OCI-LY1 (cell line): ENCODE measurements around the gene NDUFAF2.
A peak's percentile ranks its signal among the peaks of the same experiment; 100 is the strongest.

Experiments
- H2AFZ ChIP-seq: fragments of 200-600 bp; sonication (generic), shearing (Covaris generic); 2 replicates; pipeline ENCODE4 v1.6.0; 2014; ENCODE audit warnings: antibody characterized with exemption, mild to moderate bottlenecking, low read length
- H3F3A ChIP-seq: fragments of 200-600 bp; sonication (generic), shearing (Covaris generic); 2 replicates; pipeline ENCODE4 v1.6.0; 2014; ENCODE audit warnings: mild to moderate bottlenecking, antibody characterized with exemption, low read length, moderate library complexity; ENCODE audit not compliant: insufficient read depth
- H3K27ac ChIP-seq: fragments of 200-600 bp; sonication (generic); 2 replicates; pipeline ENCODE4 v1.5.1; 2014; ENCODE audit warnings: low read length, mixed run types, mild to moderate bottlenecking, low read depth; ENCODE audit not compliant: poor library complexity, severe bottlenecking
- H3K27me3 ChIP-seq: fragments of 200-600 bp; sonication (generic); 2 replicates; pipeline ENCODE4 v1.6.0; 2014; ENCODE audit warnings: antibody characterized with exemption, mild to moderate bottlenecking, low read length, moderate library complexity; ENCODE audit not compliant: insufficient read depth
- H3K36me3 ChIP-seq: fragments of 200-600 bp; sonication (generic); 2 replicates; pipeline ENCODE4 v1.6.1; 2014; ENCODE audit warnings: mild to moderate bottlenecking, antibody characterized with exemption, low read length, moderate library complexity, mixed read lengths; ENCODE audit not compliant: insufficient read depth
- H3K4me1 ChIP-seq: fragments of 200-600 bp; sonication (generic); 2 replicates; pipeline ENCODE4 v1.5.1; 2014; ENCODE audit warnings: mild to moderate bottlenecking, low read length, moderate library complexity; ENCODE audit not compliant: insufficient read depth, severe bottlenecking
- H3K4me2 ChIP-seq: fragments of 200-600 bp; sonication (generic), shearing (Covaris generic); 2 replicates; pipeline ENCODE4 v1.6.1; 2014; ENCODE audit warnings: low read length
- H3K4me3 ChIP-seq: fragments of 200-600 bp; sonication (generic); 2 replicates; pipeline ENCODE4 v1.5.1; 2014; ENCODE audit warnings: low read length, low read depth, mild to moderate bottlenecking, mixed read lengths; ENCODE audit not compliant: poor library complexity, severe bottlenecking
- H3K79me2 ChIP-seq: fragments of 200-600 bp; shearing (Covaris generic); 2 replicates; pipeline ENCODE4 v1.6.1; 2016; ENCODE audit warnings: mixed run types, low read length, mixed read lengths; ENCODE audit not compliant: insufficient read depth
- H3K9ac ChIP-seq: fragments of 200-600 bp; sonication (generic), shearing (Covaris generic); 2 replicates; pipeline ENCODE4 v1.6.1; 2014; ENCODE audit warnings: mild to moderate bottlenecking, low read length, mixed read lengths
- H3K9me2 ChIP-seq: fragments of 200-600 bp; sonication (generic), shearing (Covaris generic); 2 replicates; pipeline ENCODE4 v1.6.1; 2014; ENCODE audit warnings: low read depth, mild to moderate bottlenecking, low read length, mixed read lengths
- H3K9me3 ChIP-seq: fragments of 200-600 bp; shearing (Covaris generic); 2 replicates; pipeline ENCODE4 v1.6.1; 2014; ENCODE audit warnings: low read length, mixed read lengths
- H4K20me1 ChIP-seq: fragments of 200-600 bp; sonication (generic), shearing (Covaris generic); 2 replicates; pipeline ENCODE4 v1.6.0; 2016; ENCODE audit warnings: mild to moderate bottlenecking, low read length; ENCODE audit not compliant: insufficient read depth
- CTCF ChIP-seq: fragments of 200-600 bp; sonication (generic), shearing (Covaris generic); IDR thresholded peaks from 2 replicates; pipeline ENCODE4 v1.5.1; 2017; ENCODE audit warnings: mild to moderate bottlenecking, antibody characterized with exemption, low read length, moderate library complexity, mixed read lengths
- EZH2 ChIP-seq: fragments of 200-600 bp; sonication (generic), shearing (Covaris generic); IDR thresholded peaks from 2 replicates; pipeline ENCODE4 v1.8.0; 2017; ENCODE audit warnings: borderline replicate concordance, mixed run types, mild to moderate bottlenecking, antibody characterized with exemption, low read length, moderate library complexity, mixed read lengths

Gene NDUFAF2

GRCh38 chr5:60944904-60945812, at the start of gene NDUFAF2, which contains the start of gene ERCC8:
Gene NDUFAF2 (plus strand): TSS chr5:60945205. CDS start chr5:60945256, 51 bp downstream.
Gene ERCC8 (minus strand): TSS chr5:60945070. CDS start chr5:60945008, 62 bp downstream.
- Histone ChIP-seq H3K79me2 (peaks cover 29% of the 10 kb centered on the region), H3K27ac (peak within 1 kb of the TSS; percentile 38), H3F3A (no peaks in the 10 kb centered on the region), H3K4me2 (peak within 1 kb of the TSS; percentile 95), H3K9me3 (no peaks in the 10 kb centered on the region), H4K20me1 (no peaks in the 10 kb centered on the region), H2AFZ (peak within 1 kb of the TSS; percentile 81), H3K9me2 (no peaks in the 10 kb centered on the region), H3K27me3 (no peaks in the 10 kb centered on the region), H3K9ac (peak within 1 kb of the TSS; percentile 87), H3K4me3 (peak within 1 kb of the TSS; percentile 88), H3K4me1 (peaks cover 24% of the 10 kb centered on the region), H3K36me3 (0 out of 2 replicates have a peak, but pooled peaks cover 3% of the 10 kb centered on the region)
- TF ChIP-seq CTCF: no peak
- TF ChIP-seq EZH2: no peak

- no peak overlapping the region for H3K9ac ChIP-seq
- no peak for TF ChIP-seq CTCF
- no peak for TF ChIP-seq EZH2
These were observed 48.0 kb upstream of the NDUFAF2 start for GRCh38 chr5:60896991-60897390.

GRCh38 chr5:60903356-60903755, 41.6 kb upstream of the NDUFAF2 start:
- no peaks in the 10 kb centered on the region for H3K79me2 ChIP-seq
- no peaks in the 10 kb centered on the region for H3F3A ChIP-seq
- no peak overlapping the region for H3K9ac ChIP-seq
- no peak overlapping the region for H2AFZ ChIP-seq
- H3K4me3 ChIP-seq: no peak overlapping the region
- TF ChIP-seq CTCF (no peak), EZH2 (no peak)
- no peak overlapping the region for H3K4me2 ChIP-seq
- H3K27ac ChIP-seq: no peak overlapping the region
- H3K36me3 ChIP-seq: no peaks in the 10 kb centered on the region
- H3K9me3 ChIP-seq: no peaks in the 10 kb centered on the region
- H4K20me1 ChIP-seq: no peaks in the 10 kb centered on the region
- no peaks in the 10 kb centered on the region for H3K27me3 ChIP-seq
- no peaks in the 10 kb centered on the region for H3K9me2 ChIP-seq
- H3K4me1 ChIP-seq: no peaks in the 10 kb centered on the region

More at GRCh38 chr5:60896991-60897390, 48.0 kb upstream of the NDUFAF2 start:
- H3K9me2 ChIP-seq: no peaks in the 10 kb centered on the region
- no peaks in the 10 kb centered on the region for H3K9me3 ChIP-seq
- no peaks in the 10 kb centered on the region for H3K79me2 ChIP-seq
- H3K4me1 ChIP-seq: no peaks in the 10 kb centered on the region
- no peak overlapping the region for H3K4me3 ChIP-seq
- H3F3A ChIP-seq: no peaks in the 10 kb centered on the region
- H4K20me1 ChIP-seq: no peaks in the 10 kb centered on the region
- no peak overlapping the region for H3K27ac ChIP-seq
- H3K36me3 ChIP-seq: no peaks in the 10 kb centered on the region
- H3K4me2 ChIP-seq: no peak overlapping the region
- no peak overlapping the region for H2AFZ ChIP-seq
- H3K27me3 ChIP-seq: no peaks in the 10 kb centered on the region
